Common myeloid progenitor, CD34-positive (primary cell): Measurements from ENCODE around the gene ATP11C.

Source experiments
- CTCF ChIA-PET: fragments of 350-600 bp; sonication (Branson Sonifier 250); formaldehyde crosslinking; loops from one replicate; lab custom pipeline; 2021; ENCODE audit warnings: antibody characterized with exemption; lab: Charles Lee
- POLR2A ChIA-PET: fragments of 350-600 bp; sonication (Branson Sonifier 250); formaldehyde crosslinking; loops from one replicate; lab custom pipeline; 2021; ENCODE audit warnings: antibody characterized with exemption; lab: Charles Lee
- DNase-seq, 3 donors: peaks; one replicate each; pipeline versions ENCODE4 v3.0.0 to v3.0.0-alpha.2; 2013
- H3K27ac ChIP-seq, 2 experiments: 1 replicate in 1 of 2; 2 replicates in 1 of 2; pipeline ENCODE4 v1.7.0; 2013; ENCODE audit warnings: inconsistent platforms in 2 of 2, low read length in 2 of 2, mild to moderate bottlenecking in 2 of 2, low read depth in 1 of 2, moderate library complexity in 1 of 2; ENCODE audit not compliant: severe bottlenecking in 2 of 2, insufficient read depth in 1 of 2, poor library complexity in 1 of 2
- H3K27me3 ChIP-seq, 5 experiments: replicated peaks in 2 of 5; 1 replicate in 3 of 5; 2 replicates in 2 of 5; pipeline versions ENCODE4 v1.6.1 to v1.7.0; 2013; ENCODE audit warnings: low read length in 4 of 5, mild to moderate bottlenecking in 2 of 5, moderate library complexity in 2 of 5, inconsistent platforms in 1 of 5; ENCODE audit not compliant: insufficient read depth in 5 of 5, control insufficient read depth in 4 of 5
- H3K36me3 ChIP-seq, 4 experiments: 1 replicate in 2 of 4; 2 replicates in 2 of 4; pipeline versions ENCODE4 v1.6.1 to v1.7.0; 2013; ENCODE audit warnings: low read length in 3 of 4, control low read depth in 1 of 4, mild to moderate bottlenecking in 1 of 4; ENCODE audit not compliant: control insufficient read depth in 4 of 4, insufficient read depth in 4 of 4
- H3K4me1 ChIP-seq, 4 experiments: 1 replicate in 3 of 4; 2 replicates in 1 of 4; pipeline versions ENCODE4 v1.6.1 to v1.7.1; 2013; ENCODE audit warnings: low read length in 3 of 4, mild to moderate bottlenecking in 3 of 4, control low read depth in 1 of 4, inconsistent platforms in 1 of 4, moderate library complexity in 1 of 4; ENCODE audit not compliant: control insufficient read depth in 4 of 4, insufficient read depth in 4 of 4; ENCODE audit errors: control extremely low read depth in 1 of 4
- H3K4me3 ChIP-seq, 7 experiments: 1 replicate in 4 of 7; 2 replicates in 3 of 7; pipeline versions ENCODE4 v1.5.1 to v1.7.0; 2013; ENCODE audit warnings: mild to moderate bottlenecking in 7 of 7, low read length in 6 of 7, moderate library complexity in 6 of 7, inconsistent platforms in 2 of 7, low read depth in 2 of 7, control low read depth in 1 of 7; ENCODE audit not compliant: insufficient read depth in 4 of 7, control insufficient read depth in 1 of 7; ENCODE audit errors: extremely low read depth in 1 of 7
- H3K9me3 ChIP-seq, 5 experiments: 1 replicate in 4 of 5; 2 replicates in 1 of 5; pipeline versions ENCODE4 v1.6.1 to v1.7.1; 2013; ENCODE audit warnings: low read length in 4 of 5, mild to moderate bottlenecking in 2 of 5, inconsistent platforms in 1 of 5, low read depth in 1 of 5, moderate library complexity in 1 of 5; ENCODE audit not compliant: control insufficient read depth in 4 of 5, insufficient read depth in 2 of 5; ENCODE audit errors: control extremely low read depth in 1 of 5
- WGBS: methylation state at CpG from one replicate; pipeline ENCODE4 v1.1.5; 2013; ENCODE audit not compliant: insufficient coverage; 5-methylcytosine and 5-hydroxymethylcytosine counted together

ATP11C gene

GRCh38 chrX:139823806-139824205 lies 109.0 kb downstream of the ATP11C start:
- DNase-seq, result no peak
- CTCF ChIA-PET, result no interaction called here
- WGBS, result no CpG with 5 or more reads among the region's 6 CpGs
- H3K9me3 ChIP-seq, result no peaks in the 10 kb centered on the region
- no peak overlapping the region for H3K27ac ChIP-seq
- no peaks in the 10 kb centered on the region for H3K27me3 ChIP-seq
- peaks cover 0 to 2% (median 0%) of the 10 kb centered on the region in 4 experiments for H3K36me3 ChIP-seq
- H3K4me3 ChIP-seq, result no peak overlapping the region
- POLR2A ChIA-PET, result no interaction called here
- peaks cover 0 to 18% (median 6%) of the 10 kb centered on the region in 4 experiments for H3K4me1 ChIP-seq

- no peak overlapping the region for H3K4me3 ChIP-seq
- DNase-seq, result no peak
- no peaks in the 10 kb centered on the region for H3K27me3 ChIP-seq
- WGBS, result 85% methylated on average over 2 of the region's 7 CpGs
- ChIA-PET CTCF (no interaction called here), POLR2A (no interaction called here)
- H3K36me3 ChIP-seq, result peaks cover 0 to 2% (median under 1%) of the 10 kb centered on the region in 4 experiments
- no peaks in the 10 kb centered on the region for H3K9me3 ChIP-seq
- H3K4me1 ChIP-seq, result peaks cover 0 to 5% (median 4%) of the 10 kb centered on the region in 4 experiments
- H3K27ac ChIP-seq, result no peak overlapping the region
Observed at GRCh38 chrX:139820358-139820984, 112.4 kb downstream of the ATP11C start.

GRCh38 chrX:139816204-139816603 lies 116.6 kb downstream of the ATP11C start:
- WGBS, result 90% methylated on average over 2 of the region's 2 CpGs
- peaks cover 0 to 9% (median 2%) of the 10 kb centered on the region in 4 experiments for H3K36me3 ChIP-seq
- H3K27me3 ChIP-seq, result no peaks in the 10 kb centered on the region
- CTCF ChIA-PET, result no interaction called here
- no peak overlapping the region for H3K27ac ChIP-seq
- H3K4me1 ChIP-seq, result no peaks in the 10 kb centered on the region
- DNase-seq, result no peak
- no peaks in the 10 kb centered on the region for H3K9me3 ChIP-seq
- H3K4me3 ChIP-seq, result no peak overlapping the region
- POLR2A ChIA-PET, result no interaction called here

GRCh38 chrX:139815771-139816170 lies 117.1 kb downstream of the ATP11C start:
- Histone ChIP-seq H3K9me3 (no peaks in the 10 kb centered on the region), H3K4me1 (no peaks in the 10 kb centered on the region), H3K27ac (no peak overlapping the region), H3K4me3 (no peak overlapping the region), H3K36me3 (peaks cover 0 to 9% (median 2%) of the 10 kb centered on the region in 4 experiments), H3K27me3 (no peaks in the 10 kb centered on the region)
- ChIA-PET POLR2A (no interaction called here), CTCF (no interaction called here)
- DNase-seq, result no peak
- WGBS, result no CpG with 5 or more reads among the region's 1 CpG

- CTCF ChIA-PET, result no interaction called here
- Histone ChIP-seq H3K4me1 (no peaks in the 10 kb centered on the region), H3K27me3 (no peaks in the 10 kb centered on the region), H3K27ac (no peak overlapping the region), H3K4me3 (no peak overlapping the region), H3K9me3 (no peaks in the 10 kb centered on the region), H3K36me3 (peaks cover 0 to 6% (median 5%) of the 10 kb centered on the region in 4 experiments)
- no peak for DNase-seq
- 88% methylated on average over 5 of the region's 6 CpGs for WGBS
- POLR2A ChIA-PET, result no interaction called here
Observed at GRCh38 chrX:139811942-139812629, 120.8 kb downstream of the ATP11C start.

GRCh38 chrX:139804482-139804881 lies 128.4 kb downstream of the ATP11C start:
- no peaks in the 10 kb centered on the region for H3K9me3 ChIP-seq
- H3K36me3 ChIP-seq, result peaks cover 5 to 22% (median 6%) of the 10 kb centered on the region in 4 experiments
- no CpG with 5 or more reads among the region's 1 CpG for WGBS
- ChIA-PET POLR2A (no interaction called here), CTCF (no interaction called here)
- H3K27ac ChIP-seq, result no peak overlapping the region
- H3K4me3 ChIP-seq, result no peak overlapping the region
- no peak for DNase-seq
- no peaks in the 10 kb centered on the region for H3K4me1 ChIP-seq
- no peaks in the 10 kb centered on the region for H3K27me3 ChIP-seq

GRCh38 chrX:139803224-139803623 lies 129.6 kb downstream of the ATP11C start:
- POLR2A ChIA-PET, result no interaction called here
- 78% methylated on average over 1 of the region's 2 CpGs for WGBS
- Histone ChIP-seq H3K4me3 (no peak overlapping the region), H3K36me3 (peaks cover 5 to 22% (median 7%) of the 10 kb centered on the region in 4 experiments), H3K27me3 (no peaks in the 10 kb centered on the region), H3K4me1 (no peaks in the 10 kb centered on the region), H3K9me3 (no peaks in the 10 kb centered on the region), H3K27ac (no peak overlapping the region)
- CTCF ChIA-PET, result no interaction called here
- DNase-seq, result no peak
